Aorta (tissue), 5 donors: ENCODE data around the gene ACSF2. TPM values are rescaled to one million over a fixed set of nuclear protein-coding genes. Genes with fewer than 3 reads are reported as not detected.
A peak's percentile ranks its signal among the peaks of the same experiment; 100 is the strongest.

Experiments used
- ATAC-seq: fragments of 200-7000 bp; cut with Tn5 transposase; one replicate; pipeline ENCODE4 v1.9.1; 2022; ENCODE audit warnings: moderate library complexity; ENCODE audit not compliant: low FRiP score
- DNase-seq, 2 donors: peaks; one replicate each; pipeline ENCODE4 v3.0.0-alpha.2; 2020
- H3K27ac ChIP-seq, 2 donors: one replicate each; pipeline ENCODE4 v1.5.1; 2013; ENCODE audit warnings: low read length in 2 of 2, mild to moderate bottlenecking in 2 of 2, moderate library complexity in 2 of 2, control low read depth in 1 of 2, inconsistent platforms in 1 of 2, low read depth in 1 of 2
- H3K27me3 ChIP-seq, 2 donors: one replicate each; pipeline ENCODE4 v1.6.1; 2013; ENCODE audit warnings: control low read depth in 1 of 2, low read length in 1 of 2, mild to moderate bottlenecking in 1 of 2, moderate library complexity in 1 of 2; ENCODE audit not compliant: insufficient read depth in 2 of 2, control insufficient read depth in 1 of 2
- H3K36me3 ChIP-seq, 2 donors: one replicate each; pipeline ENCODE4 v1.6.1; 2013; ENCODE audit warnings: control low read depth in 1 of 2, low read length in 1 of 2, mild to moderate bottlenecking in 1 of 2; ENCODE audit not compliant: insufficient read depth in 2 of 2, control insufficient read depth in 1 of 2
- H3K4me1 ChIP-seq, 2 donors: one replicate each; pipeline ENCODE4 v1.6.1; 2013; ENCODE audit warnings: low read length in 2 of 2, control low read depth in 1 of 2, mild to moderate bottlenecking in 1 of 2, moderate library complexity in 1 of 2; ENCODE audit not compliant: insufficient read depth in 2 of 2, control insufficient read depth in 1 of 2
- H3K4me3 ChIP-seq, 2 donors: one replicate each; pipeline ENCODE4 v1.5.1; 2013; ENCODE audit warnings: low read length in 2 of 2, control low read depth in 1 of 2, mild to moderate bottlenecking in 1 of 2
- H3K9me3 ChIP-seq: one replicate; pipeline ENCODE4 v1.6.1; 2013; ENCODE audit warnings: mild to moderate bottlenecking, low read length; ENCODE audit not compliant: control insufficient read depth
- WGBS, 2 donors: extraction: QIAGEN DNeasy Blood & Tissue Kit; methylation state at CpG; one replicate each; pipeline ENCODE4 v1.1.7; 2013; 5-methylcytosine and 5-hydroxymethylcytosine counted together
- intact Hi-C, 2 donors: fragments of 100-400 bp; cut with DNase I; formaldehyde crosslinking; loops; one replicate each; pipeline versions ENCODE4 v1.14.2 to v1.15.0; 2022
- polyA plus RNA-seq, 2 donors: library from polyadenylated mRNA; stranded (reverse); fragments of 200-250 nt; gene quantifications; one replicate each; pipeline ENCODE4 v1.2.3, GENCODE V29; 2013
- total RNA-seq, 2 donors: library from RNA; stranded (reverse); fragmentation: NEBNext Ultra II Directional; extraction: Animal tissue kit (Norgen Biotek cat#: 25700); gene quantifications; one replicate each; pipeline ENCODE4 v1.2.1, GENCODE V29; 2021
- donor health status: healthy with polysubstance abuse.
- donor health status: Bipolar disorder and iron deficiency.
- donor health status: DM: no; HTN: no; CAD: no.
- donor health status: DM: no; HTN: no; CAD: no.
- donor health status: DM: yes; HTN: yes; CAD: no.

Gene ACSF2
- total and polyA plus RNA-seq, 4 donors, result 17.8 to 35.8 (median 32.1) TPM

DNA sequence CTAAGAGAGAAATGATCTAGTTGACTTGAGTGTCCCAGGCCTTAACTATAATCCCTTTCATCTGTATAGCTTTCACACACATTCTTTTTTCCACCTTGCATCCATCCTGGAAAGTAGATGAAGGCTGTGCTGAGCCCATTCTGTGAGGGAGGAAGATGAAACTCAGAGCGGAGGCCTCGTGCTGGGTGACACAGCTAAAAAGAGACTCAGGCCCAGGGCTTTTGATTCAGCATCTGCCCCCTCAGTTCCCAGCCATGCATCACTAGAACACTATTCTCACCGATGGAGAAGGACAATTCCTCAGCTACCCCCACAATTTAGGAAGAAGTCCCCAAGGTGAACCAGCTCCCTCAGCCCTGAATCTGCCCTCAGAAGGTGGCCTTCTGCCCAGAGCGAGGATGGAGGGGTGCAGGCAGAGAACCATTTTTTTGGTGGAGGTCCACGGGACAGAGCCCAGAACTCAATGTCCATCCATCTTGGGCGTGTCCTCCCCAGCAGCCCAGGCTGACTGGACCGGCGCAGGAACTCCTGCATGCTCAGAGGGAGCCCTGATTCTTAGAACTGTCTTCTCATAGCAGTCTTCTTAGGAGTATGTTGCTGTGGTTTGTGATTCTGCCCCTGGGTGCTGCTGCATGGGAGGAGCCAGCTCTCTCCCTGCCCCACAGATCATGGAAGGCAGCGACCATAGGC lies 76.4 kb downstream of the ACSF2 start:
- no peak overlapping the region for H3K27ac ChIP-seq
- H3K36me3 ChIP-seq, result no peaks in the 10 kb centered on the region
- no peaks in the 10 kb centered on the region for H3K27me3 ChIP-seq
- H3K4me1 ChIP-seq, result no peaks in the 10 kb centered on the region
- H3K9me3 ChIP-seq, result no peaks in the 10 kb centered on the region
- intact Hi-C loops, result no loop called here
- H3K4me3 ChIP-seq, result no peak overlapping the region
- DNase-seq (peak; percentile 21 to 57), ATAC-seq (no peak)
- 87 to 88% methylated on average over 9 of the region's 9 CpGs for WGBS, 2 donors

DNA sequence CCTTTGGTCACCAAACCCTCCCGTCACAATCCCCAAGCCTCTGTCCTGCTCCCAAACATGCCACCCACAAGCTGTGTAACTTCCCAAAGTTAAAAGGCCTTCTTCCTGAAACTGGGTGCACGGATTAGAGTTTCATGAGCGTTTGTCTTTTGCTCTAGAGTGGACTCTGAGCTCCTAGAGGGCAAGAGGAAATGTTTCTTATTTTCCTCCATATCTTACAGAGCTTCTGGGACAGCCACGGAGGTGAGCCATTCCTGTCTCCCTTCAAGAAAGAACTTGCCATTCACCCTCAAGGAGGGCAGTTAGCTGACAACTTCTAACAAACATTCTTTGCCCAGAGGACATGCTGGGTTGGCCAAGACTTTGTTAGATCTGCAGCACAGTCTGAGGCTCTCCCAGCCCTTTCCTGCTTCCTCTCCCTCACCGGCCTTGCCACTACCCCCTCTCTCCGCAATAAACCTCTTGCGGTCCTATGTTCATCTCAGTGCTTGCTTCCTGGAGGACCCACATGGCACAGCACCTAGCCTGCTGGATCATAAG lies 79.6 kb downstream of the ACSF2 start:
- no peaks in the 10 kb centered on the region for H3K9me3 ChIP-seq
- H3K4me1 ChIP-seq, result no peaks in the 10 kb centered on the region
- H3K36me3 ChIP-seq, result no peaks in the 10 kb centered on the region
- intact Hi-C loops, result no loop called here
- no peak overlapping the region for H3K27ac ChIP-seq
- DNase-seq, result peak in 1 of 2 donors; percentile 29
- WGBS, 2 donors, result 67 to 78% methylated on average over 7 of the region's 7 CpGs
- no peak overlapping the region for H3K4me3 ChIP-seq
- ATAC-seq, result no peak
- H3K27me3 ChIP-seq, result no peaks in the 10 kb centered on the region

DNA sequence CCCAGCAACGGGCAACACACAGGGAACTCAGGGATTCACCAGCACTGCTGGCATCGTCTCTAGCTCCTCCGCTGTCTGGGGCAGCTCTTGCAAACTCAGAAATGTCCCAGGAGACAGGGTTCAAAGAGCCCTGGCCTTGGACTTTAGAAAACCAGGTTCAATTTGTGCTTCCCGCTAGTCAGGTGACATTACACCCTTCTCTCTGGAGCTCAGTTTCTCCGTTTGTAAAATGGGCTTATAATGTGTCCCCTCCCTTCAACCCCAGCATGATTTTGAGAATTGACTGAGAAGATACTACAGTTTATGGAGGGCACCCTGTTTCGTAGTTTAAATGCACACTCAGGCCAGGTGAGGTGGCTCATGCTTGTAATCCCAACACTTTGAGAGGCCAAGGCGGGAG lies 80.3 kb downstream of the ACSF2 start:
- no peak for DNase-seq
- Histone ChIP-seq H3K4me3 (no peak overlapping the region), H3K27me3 (no peaks in the 10 kb centered on the region), H3K4me1 (no peaks in the 10 kb centered on the region), H3K36me3 (no peaks in the 10 kb centered on the region), H3K9me3 (no peaks in the 10 kb centered on the region), H3K27ac (no peak overlapping the region)
- 74 to 83% methylated on average over 7 of the region's 7 CpGs for WGBS, 2 donors
- ATAC-seq, result no peak
- intact Hi-C loops, result no loop called here

DNA sequence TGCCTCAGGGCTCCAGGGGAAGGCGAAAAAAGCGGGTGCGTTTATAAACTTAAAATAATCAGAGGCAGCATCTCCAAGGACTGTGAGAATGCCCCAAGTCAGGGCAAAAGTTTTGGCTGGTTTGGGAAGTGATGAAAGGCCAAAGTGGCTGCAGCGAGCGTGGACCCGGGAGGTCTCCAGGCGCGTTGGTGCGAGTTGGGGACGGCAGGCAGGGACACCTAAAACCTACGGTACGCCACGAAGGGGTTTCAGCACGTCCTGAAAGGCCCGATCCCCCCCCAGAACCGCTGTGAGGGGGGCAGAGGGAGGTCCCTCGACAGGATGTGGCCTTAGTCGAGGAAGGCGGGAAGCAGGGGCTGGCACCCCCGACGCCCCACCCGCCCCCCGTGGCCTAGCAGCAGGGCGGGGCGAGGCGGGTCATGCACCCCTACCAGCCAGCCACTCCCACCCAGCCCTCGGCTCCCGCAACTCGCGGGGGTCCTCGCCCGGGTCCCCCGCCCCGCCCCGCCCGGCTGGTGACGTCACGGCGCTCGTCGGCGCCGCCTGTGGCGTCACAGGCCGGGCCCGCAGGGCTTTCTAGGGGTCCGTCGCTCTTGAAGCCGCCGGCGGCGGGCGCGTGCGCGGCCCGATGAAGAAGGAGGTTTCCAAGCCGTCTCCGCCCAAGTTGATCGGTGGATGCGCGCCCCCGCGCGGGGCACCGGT lies 82.0 kb downstream of the ACSF2 start, which contains the start of gene MYCBPAP:
Gene MYCBPAP (plus strand): TSS at position 569 of the 702 bp plus-strand sequence. CDS start 236 bp downstream, outside the sequence.
- WGBS, 2 donors, result 3 to 4% methylated on average over 42 to 66 of the region's 66 CpGs
- Histone ChIP-seq H3K27me3 (no peaks in the 10 kb centered on the region), H3K36me3 (no peaks in the 10 kb centered on the region), H3K9me3 (no peaks in the 10 kb centered on the region), H3K27ac (no peak within 1 kb of the TSS), H3K4me3 (peak within 1 kb of the TSS; percentile 35 to 63), H3K4me1 (no peaks in the 10 kb centered on the region)
- intact Hi-C loops, result no loop called here
- peak; percentile 91 to 96 for DNase-seq
- ATAC-seq, result peak; percentile 92

DNA sequence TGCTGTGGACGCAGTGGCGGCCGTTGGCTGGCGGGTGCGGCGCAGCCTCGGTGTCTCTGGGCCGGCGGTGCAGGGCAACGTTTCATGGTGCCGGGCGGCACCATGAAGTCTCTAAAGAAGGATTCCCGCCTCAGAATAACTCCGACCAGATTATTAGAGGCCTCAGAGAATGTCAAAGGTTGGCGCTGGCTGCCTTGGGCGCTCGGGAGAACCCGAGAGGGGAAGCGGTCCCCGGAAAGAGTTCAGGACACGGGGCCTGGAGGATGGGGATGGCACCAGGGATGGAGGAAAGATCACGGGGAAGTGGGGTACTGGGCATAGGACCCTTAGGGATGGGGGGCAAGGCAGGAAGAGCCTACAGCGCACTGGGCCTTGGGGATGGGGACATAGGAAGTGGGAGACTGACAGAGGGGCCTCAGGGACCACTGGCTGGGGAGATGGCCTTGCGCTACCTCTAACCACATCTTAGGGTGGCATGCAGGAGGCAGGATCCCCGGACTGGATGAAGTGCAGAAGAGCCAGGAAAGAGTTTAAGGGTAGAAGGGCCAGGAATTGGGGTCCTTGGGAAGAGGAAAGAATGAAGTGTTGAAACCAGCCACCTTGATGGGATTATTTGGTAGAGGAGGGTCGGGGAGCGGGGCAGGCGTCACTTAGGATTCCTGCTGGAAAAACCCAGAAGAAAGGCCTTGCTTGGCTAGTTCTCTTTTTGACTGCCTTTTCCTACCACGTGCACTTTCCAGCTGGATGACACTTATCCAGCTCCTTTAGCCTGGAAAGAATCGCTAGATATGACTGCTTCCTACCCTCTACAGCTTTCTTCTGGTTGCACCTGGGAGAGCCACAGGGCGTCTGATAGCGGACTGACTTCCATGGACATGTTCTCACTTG lies 82.8 kb downstream of the ACSF2 start:
- H3K27me3 ChIP-seq, result no peaks in the 10 kb centered on the region
- no peaks in the 10 kb centered on the region for H3K9me3 ChIP-seq
- ATAC-seq, result no peak
- intact Hi-C loops, result no loop called here
- H3K36me3 ChIP-seq, result no peaks in the 10 kb centered on the region
- H3K4me3 ChIP-seq, result peak overlapping the region in 1 of 2 donors; percentile 63
- WGBS, 2 donors, result 31% methylated on average over 32 of the region's 32 CpGs
- no peak overlapping the region for H3K27ac ChIP-seq
- DNase-seq, result no peak
- no peaks in the 10 kb centered on the region for H3K4me1 ChIP-seq

DNA sequence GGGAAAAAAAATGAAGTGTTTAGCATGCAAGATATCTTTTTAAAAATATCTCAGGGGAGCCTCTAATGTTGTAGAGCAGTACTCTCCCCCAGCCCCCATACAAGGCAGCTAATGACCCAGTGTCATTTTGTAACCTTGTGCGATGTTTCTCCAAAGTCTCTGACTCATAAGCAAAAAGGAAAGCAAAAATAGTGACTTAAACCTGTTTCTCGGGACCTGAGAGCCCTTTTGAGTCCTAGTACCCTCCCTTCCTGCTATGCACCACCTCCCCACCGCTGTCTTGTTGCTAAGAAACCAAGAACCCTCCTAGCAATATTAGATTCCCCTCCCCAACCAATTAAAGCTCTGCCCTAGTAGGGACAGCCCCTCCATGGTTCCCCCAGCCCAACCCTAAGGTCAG lies 85.0 kb downstream of the ACSF2 start:
- Histone ChIP-seq H3K9me3 (no peaks in the 10 kb centered on the region), H3K27me3 (no peaks in the 10 kb centered on the region), H3K4me1 (no peaks in the 10 kb centered on the region), H3K36me3 (no peaks in the 10 kb centered on the region), H3K27ac (no peak overlapping the region), H3K4me3 (no peak overlapping the region)
- DNase-seq (no peak), ATAC-seq (no peak)
- intact Hi-C loops, result no loop called here
- 33 to 42% methylated on average over 3 of the region's 3 CpGs for WGBS, 2 donors

DNA sequence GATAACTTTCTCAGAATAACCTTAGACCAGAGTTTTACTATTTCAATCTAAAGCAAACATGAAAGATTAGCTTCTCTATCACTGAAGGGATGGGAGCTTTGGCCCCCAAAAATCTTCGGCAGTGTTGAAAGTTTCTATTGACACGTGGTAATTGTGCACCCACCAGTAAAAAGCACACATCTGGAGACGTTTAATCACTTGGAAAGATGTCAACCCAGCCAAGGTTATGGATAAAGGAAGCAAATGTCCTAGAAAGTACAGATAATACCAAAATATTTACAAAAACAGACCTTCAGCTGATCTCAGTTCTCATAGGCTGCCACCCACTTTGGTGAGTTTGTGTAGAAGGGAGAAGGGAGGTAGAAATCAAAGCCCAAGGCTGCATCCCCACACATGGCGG lies 87.5 kb downstream of the ACSF2 start:
- Histone ChIP-seq H3K27me3 (no peaks in the 10 kb centered on the region), H3K4me3 (no peak overlapping the region), H3K36me3 (no peaks in the 10 kb centered on the region), H3K27ac (no peak overlapping the region), H3K9me3 (no peaks in the 10 kb centered on the region), H3K4me1 (no peaks in the 10 kb centered on the region)
- WGBS, 2 donors, result 74 to 78% methylated on average over 4 of the region's 4 CpGs
- no peak for DNase-seq
- no peak for ATAC-seq
- intact Hi-C loops, result no loop called here

DNA sequence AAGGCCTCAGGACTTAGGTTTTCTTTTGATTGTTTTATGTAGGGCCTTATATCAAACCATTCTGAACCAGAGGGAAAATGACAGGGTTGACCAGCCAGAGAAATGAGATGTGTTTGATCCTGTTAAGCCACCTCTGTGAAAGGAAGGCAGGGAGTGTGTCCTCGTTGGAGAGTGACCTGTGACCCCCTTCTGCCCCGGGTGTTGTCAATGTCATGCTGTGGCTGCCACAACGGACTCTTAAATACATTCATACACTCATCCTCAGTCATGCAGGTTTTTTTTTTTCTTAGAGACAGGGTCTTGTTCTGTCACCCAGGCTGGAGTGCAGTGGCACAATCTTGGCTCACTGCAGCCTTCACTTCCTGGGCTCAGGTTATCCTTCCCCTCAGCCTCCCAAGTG lies 88.4 kb downstream of the ACSF2 start:
- no peak overlapping the region for H3K27ac ChIP-seq
- no peak for DNase-seq
- no peaks in the 10 kb centered on the region for H3K27me3 ChIP-seq

More for the DNA sequence above, 88.4 kb downstream of the ACSF2 start:
- no peaks in the 10 kb centered on the region for H3K9me3 ChIP-seq
- no peak overlapping the region for H3K4me3 ChIP-seq
- ATAC-seq, result no peak
- no peaks in the 10 kb centered on the region for H3K36me3 ChIP-seq
- no peaks in the 10 kb centered on the region for H3K4me1 ChIP-seq
- intact Hi-C loops, result no loop called here
- WGBS, 2 donors, result 69 to 76% methylated on average over 3 of the region's 3 CpGs
